ENCODE data around the gene TLCD2.
"Not testable (repeated sequence)": the region's sequence is repeated elsewhere in the genome, so short reads cannot be mapped to it uniquely, and the experiment has no call there.

Gene TLCD2

DNA sequence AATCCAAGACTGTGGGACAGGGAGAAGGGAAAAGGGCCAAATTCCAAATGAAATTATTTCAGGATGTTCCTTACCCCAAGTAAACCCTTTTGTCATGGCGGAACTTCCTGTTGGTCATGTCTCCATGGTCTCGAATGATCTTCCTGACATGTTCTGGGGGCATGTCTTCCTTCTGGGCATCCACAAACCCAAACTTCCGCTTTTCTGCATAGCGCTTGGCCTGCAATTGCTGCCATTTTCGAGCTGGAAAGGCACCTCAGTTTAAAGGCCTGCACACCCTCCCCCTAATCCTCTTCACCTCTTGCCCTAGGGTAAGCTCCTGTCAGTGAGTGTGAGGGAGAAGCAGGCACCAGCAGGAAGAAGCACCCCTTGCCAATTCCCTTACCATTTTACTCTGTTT is 26.7 kb downstream of the TLCD2 start:
- DNase-seq = no peak

DNA sequence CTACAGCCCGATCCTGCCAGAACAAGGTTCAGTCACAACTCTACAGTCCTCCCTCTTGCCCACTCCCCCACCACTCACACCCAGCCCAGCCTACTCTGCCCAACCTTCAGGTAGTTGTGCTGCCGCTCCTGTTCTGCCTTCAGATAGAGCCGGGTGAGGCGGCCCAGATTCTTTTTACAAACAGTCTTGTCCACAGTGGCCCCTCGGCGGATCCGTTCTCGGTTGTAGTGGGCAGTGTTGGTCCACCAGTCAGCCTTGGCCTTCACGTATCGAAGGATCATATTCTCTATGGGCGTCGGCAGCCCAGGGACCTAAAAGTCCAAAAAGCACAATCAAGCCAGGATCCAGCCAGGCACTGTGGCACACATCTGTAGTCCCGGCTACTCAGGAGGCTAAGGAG is 33.8 kb downstream of the TLCD2 start:
- no peak for DNase-seq

GRCh38 chr17:1673041-1673785 is 37.0 kb downstream of the TLCD2 start:
- no peak for DNase-seq

- DNase-seq = not testable (repeated sequence)
Measured at GRCh38 chr17:1663934-1664333, 46.2 kb downstream of the TLCD2 start.

GRCh38 chr17:1661045-1661444 is 49.1 kb downstream of the TLCD2 start:
- DNase-seq = no peak

- DNase-seq = no peak
Measured at GRCh38 chr17:1658100-1658499, 52.1 kb downstream of the TLCD2 start.

GRCh38 chr17:1653735-1654134 is 56.4 kb downstream of the TLCD2 start:
- DNase-seq = no peak

DNA sequence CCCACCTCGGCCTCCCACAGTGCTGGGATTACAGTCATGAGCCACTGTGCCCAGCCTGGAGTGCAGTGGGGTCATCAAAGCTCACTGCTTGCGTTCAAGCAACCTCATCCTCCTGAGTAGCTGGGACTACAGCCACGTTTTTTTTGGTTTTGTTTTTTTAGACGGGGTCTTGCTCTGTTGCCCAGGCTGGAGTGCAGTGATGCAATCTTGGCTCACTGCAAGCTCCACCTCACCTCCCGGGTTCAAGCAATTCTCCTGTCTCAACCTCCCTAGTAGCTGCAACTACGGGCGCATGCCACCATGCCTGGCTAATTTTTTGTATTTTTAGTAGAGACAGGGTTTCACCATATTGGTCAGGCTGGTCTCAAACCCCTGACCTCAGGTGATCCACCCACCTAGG is 57.4 kb downstream of the TLCD2 start:
- not testable (repeated sequence) for DNase-seq

Data from NCI-H1694 treated with DMSO at 0.1 percent for 48 hours (cell line).